HEK293 (cell line): ENCODE measurements around the gene BOC.

ENCODE experiments used
- CTCF ChIA-PET: fragments of 350-600 bp; formaldehyde crosslinking; extraction: SDS; loops from one replicate; lab custom pipeline; 2021; ENCODE audit warnings: antibody characterized with exemption; lab: Yijun Ruan, JAX
- POLR2A ChIA-PET: fragments of 300-600 bp; formaldehyde crosslinking; extraction: SDS; loops from one replicate; lab custom pipeline; 2020; ENCODE audit warnings: antibody characterized with exemption, inconsistent platforms; lab: Yijun Ruan, JAX
- H3K27ac ChIP-seq: fragments of 200-500 bp; sonication (Bioruptor generic); 2 replicates; pipeline ENCODE4 v1.5.1; 2014; ENCODE audit warnings: low read depth, low read length, control low read depth, inconsistent platforms; ENCODE audit errors: extremely low read depth
- H3K36me3 ChIP-seq, 2 experiments: fragments of 200-500 bp in 1 of 2; sonication (Bioruptor generic) in 1 of 2; 1 replicate in 1 of 2; 2 replicates in 1 of 2; pipeline ENCODE4 v1.5.1; 2014 to 2017; ENCODE audit warnings: inconsistent platforms in 2 of 2, low read length in 2 of 2; ENCODE audit not compliant: control insufficient read depth in 2 of 2, insufficient read depth in 1 of 2
- H3K4me1 ChIP-seq: fragments of 200-500 bp; sonication (Bioruptor generic); 2 replicates; pipeline ENCODE4 v1.5.1; 2014; ENCODE audit warnings: mild to moderate bottlenecking, low read length, inconsistent platforms; ENCODE audit not compliant: control insufficient read depth, insufficient read depth
- H3K4me3 ChIP-seq: 2 replicates; pipeline ENCODE4 v1.5.1; 2011; ENCODE audit warnings: low read depth, mild to moderate bottlenecking, control low read depth, low read length, moderate library complexity
- H3K9me3 ChIP-seq: fragments of 200-500 bp; sonication (Bioruptor generic); 2 replicates; pipeline ENCODE4 v1.5.1; 2014; ENCODE audit warnings: low read depth, low read length, inconsistent platforms; ENCODE audit not compliant: control insufficient read depth, insufficient read depth
- KLF7 ChIP-seq: fragments of 450-650 bp; formaldehyde crosslinking; IDR thresholded peaks from 2 replicates; pipeline ENCODE4 v1.5.1; 2016; ENCODE audit warnings: missing biosample characterization, missing genetic modification characterization, borderline replicate concordance
- RBAK ChIP-seq: fragments of 450-650 bp; formaldehyde crosslinking; IDR thresholded peaks from 2 replicates; pipeline ENCODE4 v1.5.1; 2016; ENCODE audit warnings: missing biosample characterization, missing genetic modification characterization
- SCRT1 ChIP-seq: fragments of 450-650 bp; formaldehyde crosslinking; IDR thresholded peaks from 2 replicates; pipeline ENCODE4 v1.5.1; 2016; ENCODE audit warnings: missing biosample characterization, missing genetic modification characterization, borderline replicate concordance
- ZNF140 ChIP-seq: fragments of 450-650 bp; formaldehyde crosslinking; IDR thresholded peaks from 2 replicates; pipeline ENCODE4 v1.5.1; 2016; ENCODE audit warnings: missing biosample characterization, missing genetic modification characterization
- ZNF416 ChIP-seq: fragments of 450-650 bp; formaldehyde crosslinking; IDR thresholded peaks from 2 replicates; pipeline ENCODE4 v1.5.1; 2016; ENCODE audit warnings: missing biosample characterization, missing genetic modification characterization
- ZNF449 ChIP-seq: fragments of 450-650 bp; formaldehyde crosslinking; IDR thresholded peaks from 2 replicates; pipeline ENCODE4 v1.5.1; 2017; ENCODE audit warnings: missing biosample characterization, mild to moderate bottlenecking, missing genetic modification characterization, moderate library complexity
- ZNF529 ChIP-seq: fragments of 450-650 bp; formaldehyde crosslinking; IDR thresholded peaks from 2 replicates; pipeline ENCODE4 v1.5.1; 2017; ENCODE audit warnings: missing genetic modification characterization, missing biosample characterization; ENCODE audit not compliant: insufficient replicate concordance
- ZNF548 ChIP-seq: fragments of 450-650 bp; formaldehyde crosslinking; IDR thresholded peaks from 2 replicates; pipeline ENCODE4 v1.5.1; 2016; ENCODE audit warnings: missing biosample characterization, missing genetic modification characterization
- ZNF558 ChIP-seq: fragments of 450-650 bp; formaldehyde crosslinking; IDR thresholded peaks from 2 replicates; pipeline ENCODE4 v1.5.1; 2016; ENCODE audit warnings: missing biosample characterization, missing genetic modification characterization
- TF ChIP-seq, protein P1 (sequence below): fragments of 450-650 bp; formaldehyde crosslinking; IDR thresholded peaks from 2 replicates; pipeline ENCODE4 v1.5.1; 2017; ENCODE audit warnings: missing biosample characterization, missing genetic modification characterization
- TF ChIP-seq, protein P2 (sequence below): fragments of 450-650 bp; formaldehyde crosslinking; IDR thresholded peaks from 2 replicates; pipeline ENCODE4 v1.5.1; 2016; ENCODE audit warnings: missing biosample characterization, missing genetic modification characterization

The BOC gene

DNA sequence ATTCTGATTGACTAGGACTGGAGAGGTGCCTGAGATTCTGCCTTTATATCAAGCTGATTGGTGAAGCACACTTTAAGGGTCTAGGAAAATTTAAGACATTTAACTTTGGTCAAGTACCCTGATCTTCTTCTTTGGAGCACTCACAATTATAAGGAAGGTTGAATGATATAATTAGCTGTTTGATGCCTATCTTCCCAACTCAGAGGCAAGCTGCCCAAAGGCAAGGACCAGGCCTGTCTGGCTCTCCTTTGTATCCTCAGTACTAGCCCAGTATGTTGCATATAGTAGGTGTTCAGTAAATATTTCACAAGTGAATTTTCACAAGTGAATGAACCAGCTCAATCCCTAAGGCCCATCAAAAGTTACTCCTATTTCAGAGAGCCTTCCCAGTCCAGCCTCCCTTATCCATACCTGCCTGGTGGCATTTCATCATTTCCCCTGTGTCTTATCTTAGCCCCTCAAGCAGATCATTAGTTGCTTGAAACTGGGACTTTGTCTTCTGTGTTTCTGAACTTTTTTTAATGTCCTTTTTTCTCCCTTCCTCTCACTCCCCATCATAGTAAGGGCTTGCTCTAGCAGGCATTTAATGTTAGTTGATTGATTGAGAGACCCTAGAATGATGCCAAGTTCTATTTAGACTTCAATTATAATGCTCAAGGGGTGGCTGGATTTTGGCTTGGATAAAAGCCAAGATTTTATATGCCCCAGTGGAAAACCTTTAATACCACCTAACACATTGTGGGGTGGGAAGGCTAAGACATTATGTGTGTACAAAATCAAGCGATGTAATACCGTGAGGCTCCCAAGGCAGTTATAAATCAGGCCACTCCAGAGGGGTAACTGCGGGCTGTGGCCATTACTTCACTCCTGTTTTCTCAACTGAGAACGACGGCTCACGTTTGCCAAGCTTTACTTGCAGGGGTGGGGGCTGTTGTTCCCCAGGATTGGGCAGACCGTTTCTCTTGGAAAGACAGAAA is 43.2 kb upstream of the BOC start (continued):
- TF ChIP-seq, protein P1, sequence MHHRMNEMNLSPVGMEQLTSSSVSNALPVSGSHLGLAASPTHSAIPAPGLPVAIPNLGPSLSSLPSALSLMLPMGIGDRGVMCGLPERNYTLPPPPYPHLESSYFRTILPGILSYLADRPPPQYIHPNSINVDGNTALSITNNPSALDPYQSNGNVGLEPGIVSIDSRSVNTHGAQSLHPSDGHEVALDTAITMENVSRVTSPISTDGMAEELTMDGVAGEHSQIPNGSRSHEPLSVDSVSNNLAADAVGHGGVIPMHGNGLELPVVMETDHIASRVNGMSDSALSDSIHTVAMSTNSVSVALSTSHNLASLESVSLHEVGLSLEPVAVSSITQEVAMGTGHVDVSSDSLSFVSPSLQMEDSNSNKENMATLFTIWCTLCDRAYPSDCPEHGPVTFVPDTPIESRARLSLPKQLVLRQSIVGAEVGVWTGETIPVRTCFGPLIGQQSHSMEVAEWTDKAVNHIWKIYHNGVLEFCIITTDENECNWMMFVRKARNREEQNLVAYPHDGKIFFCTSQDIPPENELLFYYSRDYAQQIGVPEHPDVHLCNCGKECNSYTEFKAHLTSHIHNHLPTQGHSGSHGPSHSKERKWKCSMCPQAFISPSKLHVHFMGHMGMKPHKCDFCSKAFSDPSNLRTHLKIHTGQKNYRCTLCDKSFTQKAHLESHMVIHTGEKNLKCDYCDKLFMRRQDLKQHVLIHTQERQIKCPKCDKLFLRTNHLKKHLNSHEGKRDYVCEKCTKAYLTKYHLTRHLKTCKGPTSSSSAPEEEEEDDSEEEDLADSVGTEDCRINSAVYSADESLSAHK (tag by site-specific recombination) = peak; percentile 88
- TF ChIP-seq ZNF558 (tag by site-specific recombination) (no peak), RBAK (no peak), ZNF140 (tag by site-specific recombination) (no peak), ZNF449 (tag by site-specific recombination) (no peak; the same call in 1 of the 2 replicates), KLF7 (tag by site-specific recombination) (no peak), ZNF548 (tag by site-specific recombination) (no peak), ZNF529 (tag by site-specific recombination) (no peak)

- POLR2A ChIA-PET = no interaction called here
- TF ChIP-seq SCRT1 (tag by site-specific recombination) (no peak), ZNF416 (tag by site-specific recombination) (no peak)
- TF ChIP-seq, all 188 proteins: peak for 0
- Histone ChIP-seq H3K4me3 (no peak overlapping the region), H3K4me1 (peaks cover 11% of the 10 kb centered on the region), H3K36me3 (no peaks in the 10 kb centered on the region), H3K9me3 (no peaks in the 10 kb centered on the region), H3K27ac (no peak overlapping the region)
- CTCF ChIA-PET = interaction anchor here (0.7 to 1.1 kb wide), 2 partner anchors 17 to 40 kb away, joined by 3 read pairs; no protein-coding TSS in a partner anchor
Measured at GRCh38 chr3:113169891-113170452, 41.4 kb upstream of the BOC start.

DNA sequence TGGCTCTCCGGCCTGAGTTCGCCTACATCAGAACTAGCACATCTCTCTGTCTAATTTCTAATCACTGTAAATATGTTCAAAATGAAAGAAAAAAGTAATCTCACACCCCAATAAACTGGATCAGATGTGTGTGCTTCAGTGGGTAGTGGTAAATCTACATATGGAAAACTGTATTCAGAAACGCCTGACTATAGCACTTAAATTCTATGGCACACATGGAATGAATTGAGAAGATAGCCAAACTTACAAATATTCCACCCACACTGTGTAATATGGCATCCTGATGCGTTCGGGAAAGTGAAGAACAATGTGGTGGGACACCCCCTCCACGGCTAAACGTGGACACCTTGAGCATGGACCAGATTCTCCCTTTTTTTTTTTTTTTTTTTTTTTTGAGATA is 40.6 kb upstream of the BOC start:
- POLR2A ChIA-PET = no interaction called here
- Histone ChIP-seq H3K9me3 (no peaks in the 10 kb centered on the region), H3K36me3 (no peaks in the 10 kb centered on the region), H3K4me1 (peaks cover 11% of the 10 kb centered on the region), H3K4me3 (no peak overlapping the region), H3K27ac (no peak overlapping the region)
- TF ChIP-seq, protein P2, sequence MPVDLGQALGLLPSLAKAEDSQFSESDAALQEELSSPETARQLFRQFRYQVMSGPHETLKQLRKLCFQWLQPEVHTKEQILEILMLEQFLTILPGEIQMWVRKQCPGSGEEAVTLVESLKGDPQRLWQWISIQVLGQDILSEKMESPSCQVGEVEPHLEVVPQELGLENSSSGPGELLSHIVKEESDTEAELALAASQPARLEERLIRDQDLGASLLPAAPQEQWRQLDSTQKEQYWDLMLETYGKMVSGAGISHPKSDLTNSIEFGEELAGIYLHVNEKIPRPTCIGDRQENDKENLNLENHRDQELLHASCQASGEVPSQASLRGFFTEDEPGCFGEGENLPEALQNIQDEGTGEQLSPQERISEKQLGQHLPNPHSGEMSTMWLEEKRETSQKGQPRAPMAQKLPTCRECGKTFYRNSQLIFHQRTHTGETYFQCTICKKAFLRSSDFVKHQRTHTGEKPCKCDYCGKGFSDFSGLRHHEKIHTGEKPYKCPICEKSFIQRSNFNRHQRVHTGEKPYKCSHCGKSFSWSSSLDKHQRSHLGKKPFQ (tag by site-specific recombination) = no peak
- CTCF ChIA-PET = no interaction called here
